Adrenal gland (tissue), 12 donors: Measurements from ENCODE around the gene HNRNPM. TPM values are rescaled to one million over a fixed set of nuclear protein-coding genes. Genes with fewer than 3 reads are reported as not detected.
A peak's percentile ranks its signal among the peaks of the same experiment; 100 is the strongest.

Experiments used
- DNase-seq, 7 donors: peaks; one replicate each; pipeline ENCODE4 v3.0.0-alpha.2; 2019 to 2020
- H3K27ac ChIP-seq, 5 donors: fragments of 200-600 bp; sonication (generic) in 4 of 5; 1 replicate in 3 of 5; 2 replicates in 2 of 5; pipeline versions ENCODE4 v1.5.1 to v1.8.0; 2016 to 2020; ENCODE audit warnings: mild to moderate bottlenecking in 1 of 5
- H3K27me3 ChIP-seq: fragments of 200-600 bp; 2 replicates; pipeline ENCODE4 v1.8.0; 2021
- H3K36me3 ChIP-seq, 2 donors: fragments of 200-600 bp; replicated peaks in 1 of 2; 1 replicate in 1 of 2; 2 replicates in 1 of 2; pipeline versions ENCODE4 v1.5.1 to v1.8.0; 2018 to 2022
- H3K4me1 ChIP-seq, 2 donors: fragments of 200-600 bp; replicated peaks in 1 of 2; 1 replicate in 1 of 2; 2 replicates in 1 of 2; pipeline versions ENCODE4 v1.5.1 to v1.8.0; 2018 to 2021
- H3K4me3 ChIP-seq, 4 donors: fragments of 200-600 bp; sonication (generic) in 3 of 4; one replicate each; pipeline ENCODE4 v1.5.1; 2016 to 2018
- H3K9me3 ChIP-seq, 3 donors: fragments of 200-600 bp; sonication (generic) in 1 of 3; replicated peaks in 1 of 3; 1 replicate in 2 of 3; 2 replicates in 1 of 3; pipeline versions ENCODE4 v1.5.1 to v1.8.0; 2016 to 2021
- CTCF ChIP-seq, 6 experiments: fragments of 450-650 bp in 4 of 6; fragments of 200-600 bp in 2 of 6; sonication (generic) in 1 of 6; IDR thresholded peaks; 1 replicate in 5 of 6; 2 replicates in 1 of 6; pipeline versions ENCODE4 v1.5.1 to v1.8.0; 2016 to 2021; ENCODE audit warnings: antibody characterized with exemption in 6 of 6, mild to moderate bottlenecking in 2 of 6, moderate library complexity in 1 of 6
- POLR2A ChIP-seq, 2 donors: fragments of 450-650 bp; IDR thresholded peaks; one replicate each; pipeline ENCODE4 v1.6.1; 2017; ENCODE audit warnings: antibody characterized with exemption in 2 of 2, mild to moderate bottlenecking in 2 of 2, moderate library complexity in 1 of 2
- WGBS, 4 donors: extraction: QIAGEN DNeasy Blood & Tissue Kit in 2 of 4; methylation state at CpG; one replicate each; pipeline versions ENCODE4 v1.1.5 to v1.1.7; 2013 to 2017; 5-methylcytosine and 5-hydroxymethylcytosine counted together
- intact Hi-C, 2 donors: fragments of 100-400 bp; cut with DNase I; formaldehyde crosslinking; loops; one replicate each; pipeline versions ENCODE4 v1.14.1 to v1.15.0; 2022 to 2023
- polyA plus RNA-seq, 3 donors: library from polyadenylated mRNA; stranded (reverse); fragments of 200-250 nt in 2 of 3; fragments of 350-450 nt in 1 of 3; fragmentation: Illumina TruSeq in 1 of 3; extraction: RNeasy Lipid Tissue Mini Kit (QIAGEN cat#74804) in 1 of 3; gene quantifications; one replicate each; pipeline ENCODE4 v1.2.3, GENCODE V29; 2013 to 2014
- total RNA-seq, 9 donors: library from RNA; depleted of rRNA in 4 of 9; stranded (reverse); fragments of >200 nt in 4 of 9; fragments of 120-200 nt in 1 of 9; fragmentation: NEBNext Ultra II Directional in 1 of 9; extraction: Animal tissue kit (Norgen Biotek cat#: 25700) in 1 of 9; gene quantifications; one replicate each; pipeline versions ENCODE4 v1.1.0 to v1.2.4, GENCODE V29; 2013 to 2023
- donor health status: healthy with polysubstance abuse.
- donor health status: Bipolar disorder and iron deficiency.
- donor health status: DM: yes; HTN: yes; CAD: no.
- donor health status: DM: no; HTN: no; CAD: no.
- donor health status: DM: no; HTN: no; CAD: no.
- donor health status: DM: yes; HTN: yes; CAD: no.

Gene HNRNPM
- total and polyA plus RNA-seq, 12 donors: 51.7 to 262 (median 77.4) TPM

GRCh38 chr19:8459095-8459494 lies 14.3 kb downstream of the HNRNPM start:
- H3K4me1 ChIP-seq: peaks cover 23 to 66% of the 10 kb centered on the region in 2 donors
- intact Hi-C loops: no loop called here
- no peak for DNase-seq
- peaks cover 0 to 37% of the 10 kb centered on the region in 2 donors for H3K36me3 ChIP-seq
- H3K27me3 ChIP-seq: no peaks in the 10 kb centered on the region
- H3K4me3 ChIP-seq: no peak overlapping the region
- TF ChIP-seq CTCF (IDR thresholded peaks at IDR 0.05) (no peak), POLR2A (IDR thresholded peaks at IDR 0.05) (no peak)
- 68 to 78% (median 74%) methylated on average over 7 of the region's 7 CpGs for WGBS, 4 donors
- peak overlapping the region in 3 of 5 donors; percentile 26 to 63 (median 35) for H3K27ac ChIP-seq
- H3K9me3 ChIP-seq: no peaks in the 10 kb centered on the region

GRCh38 chr19:8459520-8460270 lies 14.9 kb downstream of the HNRNPM start:
- no peaks in the 10 kb centered on the region for H3K9me3 ChIP-seq
- WGBS, 4 donors: 29 to 36% (median 34%) methylated on average over 6 of the region's 6 CpGs
- peak in 1 of 7 donors; percentile 36 for DNase-seq
- H3K4me1 ChIP-seq: peaks cover 23 to 62% of the 10 kb centered on the region in 2 donors
- peaks cover 0 to 43% of the 10 kb centered on the region in 2 donors for H3K36me3 ChIP-seq
- TF ChIP-seq POLR2A (IDR thresholded peaks at IDR 0.05): no peak
- TF ChIP-seq CTCF (IDR thresholded peaks at IDR 0.05): no peak
- H3K27ac ChIP-seq: peak overlapping the region in 4 of 5 donors; percentile 26 to 63 (median 32)
- no peak overlapping the region for H3K4me3 ChIP-seq
- H3K27me3 ChIP-seq: no peaks in the 10 kb centered on the region
- intact Hi-C loops: no loop called here

GRCh38 chr19:8460516-8461298 lies 15.9 kb downstream of the HNRNPM start:
- Histone ChIP-seq H3K27ac (peak overlapping the region in 3 of 5 donors; percentile 20 to 49 (median 35)), H3K4me3 (no peak overlapping the region), H3K27me3 (no peaks in the 10 kb centered on the region), H3K9me3 (no peaks in the 10 kb centered on the region), H3K4me1 (peaks cover 23 to 62% of the 10 kb centered on the region in 2 donors), H3K36me3 (peaks cover 0 to 47% of the 10 kb centered on the region in 2 donors)
- WGBS, 4 donors: 70 to 81% (median 77%) methylated on average over 7 of the region's 7 CpGs
- no peak for TF ChIP-seq POLR2A (IDR thresholded peaks at IDR 0.05)
- TF ChIP-seq CTCF (IDR thresholded peaks at IDR 0.05): no peak
- DNase-seq: no peak
- intact Hi-C loops: no loop called here

- Histone ChIP-seq H3K9me3 (no peaks in the 10 kb centered on the region), H3K27me3 (no peaks in the 10 kb centered on the region), H3K4me3 (no peak overlapping the region), H3K27ac (no peak overlapping the region), H3K36me3 (peaks cover 0 to 47% of the 10 kb centered on the region in 2 donors), H3K4me1 (peaks cover 23 to 57% of the 10 kb centered on the region in 2 donors)
- TF ChIP-seq CTCF (IDR thresholded peaks at IDR 0.05) (no peak), POLR2A (IDR thresholded peaks at IDR 0.05) (no peak)
- WGBS, 4 donors: 87 to 93% (median 89%) methylated on average over 3 to 4 of the region's 4 CpGs
- no peak for DNase-seq
- intact Hi-C loops: no loop called here
Observed at GRCh38 chr19:8461376-8461775, 16.6 kb downstream of the HNRNPM start.
